ENCODE results near the gene TTLL5.

TTLL5 gene

DNA sequence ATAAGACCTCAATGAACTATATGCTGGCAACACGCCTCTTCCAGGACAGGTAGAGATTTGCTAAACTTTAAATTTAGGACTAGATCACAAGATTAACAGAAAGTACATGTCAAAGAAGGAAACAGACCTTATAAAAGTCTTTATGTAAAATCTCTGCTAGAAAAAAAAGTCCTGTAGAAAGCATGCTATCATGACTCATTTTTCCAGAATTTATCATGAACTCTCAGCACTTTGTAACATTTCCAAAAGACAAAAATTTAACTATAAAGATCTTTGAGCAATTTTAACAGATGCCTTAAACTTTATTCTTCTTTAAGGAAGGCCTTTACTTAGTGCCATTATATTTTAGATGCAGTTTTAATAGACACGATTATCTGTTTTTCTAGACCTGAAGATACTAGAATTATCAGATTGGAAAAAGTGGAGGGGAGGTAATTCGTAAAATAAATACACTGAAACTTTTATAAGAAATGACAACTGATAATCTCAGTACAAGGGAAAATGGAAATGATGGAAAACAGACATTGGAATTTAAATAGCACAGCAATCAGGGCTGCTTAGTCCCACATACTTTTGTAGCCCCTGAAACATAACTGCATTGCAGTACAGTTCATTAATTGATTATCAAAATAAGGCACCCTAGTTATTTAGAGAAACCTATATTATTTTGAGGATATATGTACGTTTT, 92.0 kb downstream of the TTLL5 start:
- no peak for TF ChIP-seq CTCF (IDR thresholded peaks at IDR 0.05; ENCODE audit: insufficient read depth, low read depth, low read length, missing control alignments)
- no peak for DNase-seq (ENCODE audit: low read depth)
- no peak overlapping the region for H3K4me3 ChIP-seq (ENCODE audit: low read length)

GRCh38 chr14:75753696-75754095, 92.7 kb downstream of the TTLL5 start:
- TF ChIP-seq CTCF (IDR thresholded peaks at IDR 0.05; ENCODE audit: insufficient read depth, low read depth, low read length, missing control alignments): no peak
- no peak overlapping the region for H3K4me3 ChIP-seq (ENCODE audit: low read length)
- DNase-seq (ENCODE audit: low read depth): no peak

GRCh38 chr14:75757644-75758402, 96.8 kb downstream of the TTLL5 start:
- H3K4me3 ChIP-seq (ENCODE audit: low read length): no peak overlapping the region
- DNase-seq (ENCODE audit: low read depth): no peak
- no peak for TF ChIP-seq CTCF (IDR thresholded peaks at IDR 0.05; ENCODE audit: insufficient read depth, low read depth, low read length, missing control alignments)

GRCh38 chr14:75764020-75764419, 103.0 kb downstream of the TTLL5 start:
- DNase-seq (ENCODE audit: low read depth): no peak
- no peak for TF ChIP-seq CTCF (IDR thresholded peaks at IDR 0.05; ENCODE audit: insufficient read depth, low read depth, low read length, missing control alignments)
- H3K4me3 ChIP-seq (ENCODE audit: low read length): no peak overlapping the region

- no peak for TF ChIP-seq CTCF (IDR thresholded peaks at IDR 0.05; ENCODE audit: insufficient read depth, low read depth, low read length, missing control alignments)
- H3K4me3 ChIP-seq (ENCODE audit: low read length): no peak overlapping the region
- peak; percentile 7 for DNase-seq (ENCODE audit: low read depth)
Measured at GRCh38 chr14:75769047-75769685, 108.1 kb downstream of the TTLL5 start.

DNA sequence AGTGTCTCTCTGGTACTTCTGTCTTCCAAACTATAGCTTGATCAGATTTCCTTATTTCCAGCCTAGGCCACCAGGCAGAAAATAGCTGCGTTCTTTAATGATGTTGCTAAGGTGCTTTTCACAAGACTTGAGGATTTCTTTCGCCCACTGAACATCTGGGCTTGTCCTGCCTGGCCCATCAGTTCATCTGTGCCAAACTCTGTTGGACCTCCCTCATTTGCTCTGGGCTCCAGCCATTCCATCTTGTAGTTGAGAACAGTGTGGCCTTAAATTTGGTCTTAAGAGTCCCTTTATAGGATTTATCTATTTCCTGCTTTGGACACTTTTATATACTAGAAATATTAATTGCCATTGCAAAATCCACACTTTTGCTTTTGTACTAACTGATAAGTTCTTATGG, 109.6 kb downstream of the TTLL5 start:
- no peak for DNase-seq (ENCODE audit: low read depth)
- TF ChIP-seq CTCF (IDR thresholded peaks at IDR 0.05; ENCODE audit: insufficient read depth, low read depth, low read length, missing control alignments): no peak
- H3K4me3 ChIP-seq (ENCODE audit: low read length): no peak overlapping the region
